ENCODE data around the gene SLC36A3.

The SLC36A3 gene

DNA sequence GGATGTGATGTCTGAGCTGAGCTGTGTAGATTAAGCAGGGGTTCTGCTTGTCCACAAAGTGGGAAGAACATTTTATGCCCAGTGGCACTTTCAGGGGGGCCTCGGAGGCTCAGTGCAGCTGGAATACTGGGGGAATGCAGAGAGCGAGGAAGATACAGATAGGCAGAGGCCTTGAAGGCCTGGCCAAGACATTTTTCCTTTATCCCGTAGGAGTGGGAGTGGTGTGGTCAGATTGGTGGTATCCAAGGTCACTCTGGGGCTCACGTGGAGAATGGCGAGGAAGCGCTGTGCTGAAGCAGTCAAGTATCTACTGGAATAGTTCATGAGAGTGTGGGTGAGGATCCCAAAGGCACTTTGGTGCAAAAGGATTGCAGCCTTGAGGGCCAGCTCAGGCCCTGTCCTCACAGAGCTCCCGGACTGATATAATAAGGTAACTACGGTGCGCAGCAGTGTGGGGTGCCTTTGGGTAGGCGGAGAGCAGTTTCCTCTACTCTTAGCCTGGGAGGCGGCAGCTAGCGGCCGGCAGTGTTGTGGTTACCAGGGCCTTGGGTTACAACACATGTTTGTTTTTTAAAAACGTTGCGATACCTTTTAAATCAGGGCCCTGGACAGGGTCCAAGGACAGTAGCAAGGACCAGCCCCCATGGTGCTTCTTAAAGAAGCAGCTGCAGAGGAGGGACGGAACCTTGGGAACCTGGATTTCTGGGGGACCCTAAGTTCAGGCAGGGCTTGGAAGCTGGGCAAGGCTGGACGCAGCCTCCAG, 68.9 kb downstream of the SLC36A3 start:
- Histone ChIP-seq H3K36me3 (replicated peaks) (no peaks in the 10 kb centered on the region), H3K4me3 (no peak overlapping the region), H3K9me3 (no peaks in the 10 kb centered on the region), H3K27me3 (ENCODE audit: low read depth) (no peaks in the 10 kb centered on the region; the same call in 1 of the 2 replicates), H3K4me1 (no peaks in the 10 kb centered on the region)
- no peak for DNase-seq (ENCODE audit: low spot score in 2 of 2)
- in situ Hi-C loops (cut with MboI; ENCODE audit: low sequenced_read_pairs): no loop called here

- no peaks in the 10 kb centered on the region; the same call in 1 of the 2 replicates for H3K27me3 ChIP-seq (ENCODE audit: low read depth)
- H3K4me3 ChIP-seq: no peak overlapping the region
- H3K4me1 ChIP-seq: no peaks in the 10 kb centered on the region
- no peak for DNase-seq (ENCODE audit: low spot score in 2 of 2)
- H3K9me3 ChIP-seq: no peaks in the 10 kb centered on the region
- no peaks in the 10 kb centered on the region for H3K36me3 ChIP-seq (replicated peaks)
- in situ Hi-C loops (cut with MboI; ENCODE audit: low sequenced_read_pairs): no loop called here
These were observed 69.9 kb downstream of the SLC36A3 start for GRCh38 chr5:151233616-151234085.

DNA sequence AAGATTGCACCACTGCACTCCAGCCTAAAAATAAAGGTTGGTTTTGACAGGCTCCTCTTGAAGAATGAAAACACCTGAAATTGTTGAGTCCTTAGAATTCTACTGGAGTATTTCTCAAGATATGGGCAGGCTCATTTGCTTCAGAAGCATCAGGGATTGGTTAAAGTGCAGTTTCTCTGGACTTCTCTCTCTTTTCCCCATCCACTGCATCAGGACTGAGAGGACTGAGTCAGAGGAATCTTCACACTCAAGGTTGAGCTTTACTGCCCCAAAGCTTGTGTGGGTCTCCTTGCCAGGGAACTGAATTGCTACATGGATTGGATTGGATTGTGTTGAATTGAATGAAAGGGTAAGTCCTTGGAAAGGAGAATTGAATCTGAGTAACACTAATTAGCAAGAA, 72.2 kb downstream of the SLC36A3 start:
- no peak for DNase-seq (ENCODE audit: low spot score in 2 of 2)
- Histone ChIP-seq H3K9me3 (no peaks in the 10 kb centered on the region), H3K27me3 (ENCODE audit: low read depth) (no peaks in the 10 kb centered on the region; the same call in 1 of the 2 replicates), H3K36me3 (replicated peaks) (no peaks in the 10 kb centered on the region), H3K4me1 (no peaks in the 10 kb centered on the region), H3K4me3 (no peak overlapping the region)
- in situ Hi-C loops (cut with MboI; ENCODE audit: low sequenced_read_pairs): no loop called here

DNA sequence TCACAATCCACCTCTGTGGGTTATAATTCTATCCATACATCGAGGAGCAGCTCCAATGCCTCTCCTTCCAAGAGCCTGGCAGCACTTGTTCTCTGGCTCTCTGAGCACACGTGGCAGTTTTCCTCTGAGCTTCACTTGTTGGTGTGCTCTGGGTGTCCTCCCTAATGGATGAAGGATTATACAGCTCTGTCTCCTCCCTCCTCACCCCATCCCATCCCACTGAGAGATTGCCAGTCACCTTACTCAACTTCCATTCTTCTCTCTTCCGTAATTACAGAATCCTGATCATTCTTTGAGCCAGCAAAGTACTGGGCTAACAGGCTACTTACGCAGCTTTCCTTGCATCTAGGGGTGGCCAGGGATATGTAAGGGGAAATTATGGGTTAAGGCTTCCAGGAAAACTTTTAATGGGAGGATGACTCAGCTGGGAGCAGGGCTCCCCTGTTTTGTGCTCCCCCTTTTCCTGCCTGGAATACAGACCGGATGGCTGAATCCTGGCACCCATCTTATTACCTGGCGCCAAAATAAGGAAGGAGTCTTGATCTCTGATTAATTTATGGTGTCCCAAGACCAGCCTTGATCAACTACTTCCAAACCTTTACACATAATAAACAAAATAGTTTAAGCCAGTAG, 73.4 kb downstream of the SLC36A3 start:
- Histone ChIP-seq H3K9me3 (no peaks in the 10 kb centered on the region), H3K27me3 (ENCODE audit: low read depth) (no peaks in the 10 kb centered on the region; the same call in 1 of the 2 replicates), H3K36me3 (replicated peaks) (no peaks in the 10 kb centered on the region), H3K4me1 (peaks cover 6% of the 10 kb centered on the region; the same call in 1 of the 2 replicates), H3K4me3 (no peak overlapping the region)
- DNase-seq (ENCODE audit: low spot score in 2 of 2): no peak
- in situ Hi-C loops (cut with MboI; ENCODE audit: low sequenced_read_pairs): no loop called here

GRCh38 chr5:151228986-151229385, 74.6 kb downstream of the SLC36A3 start:
- no peak overlapping the region for H3K4me3 ChIP-seq
- no peaks in the 10 kb centered on the region; the same call in 1 of the 2 replicates for H3K27me3 ChIP-seq (ENCODE audit: low read depth)
- peaks cover 6% of the 10 kb centered on the region; the same call in 1 of the 2 replicates for H3K4me1 ChIP-seq
- DNase-seq (ENCODE audit: low spot score in 2 of 2): no peak
- H3K36me3 ChIP-seq (replicated peaks): no peaks in the 10 kb centered on the region
- in situ Hi-C loops (cut with MboI; ENCODE audit: low sequenced_read_pairs): no loop called here
- no peaks in the 10 kb centered on the region for H3K9me3 ChIP-seq

DNA sequence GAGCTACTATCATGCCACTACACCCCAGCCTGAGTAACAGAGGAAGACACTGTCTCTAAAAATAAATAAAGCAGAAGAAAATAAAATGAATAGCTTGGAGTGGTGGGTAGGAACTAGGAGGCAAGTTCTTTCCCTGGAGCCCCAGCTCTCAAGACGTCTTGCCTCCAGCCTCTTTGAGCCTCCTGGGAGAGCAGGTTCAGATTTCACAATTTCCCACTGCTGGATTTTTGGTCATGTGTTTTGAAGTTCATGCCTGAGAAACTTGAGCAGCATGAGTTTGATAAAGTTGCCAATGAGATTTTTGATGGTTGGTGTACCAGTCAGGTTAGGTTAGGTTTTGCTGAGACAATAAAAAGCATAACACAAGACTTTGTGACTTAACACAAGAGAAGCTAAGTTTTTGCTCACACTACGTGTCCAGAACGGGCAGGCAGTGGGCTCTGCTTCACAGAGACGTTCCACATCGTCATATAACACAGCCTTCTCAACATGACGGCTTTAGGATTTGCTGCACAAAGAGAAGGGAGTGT, 75.6 kb downstream of the SLC36A3 start:
- H3K36me3 ChIP-seq (replicated peaks): no peaks in the 10 kb centered on the region
- in situ Hi-C loops (cut with MboI; ENCODE audit: low sequenced_read_pairs): no loop called here
- DNase-seq (ENCODE audit: low spot score in 2 of 2): no peak

More for the DNA sequence above, 75.6 kb downstream of the SLC36A3 start:
- Histone ChIP-seq H3K4me3 (no peak overlapping the region), H3K27me3 (ENCODE audit: low read depth) (no peaks in the 10 kb centered on the region; the same call in 1 of the 2 replicates), H3K4me1 (peaks cover 8% of the 10 kb centered on the region), H3K9me3 (no peaks in the 10 kb centered on the region)

All from HAP-1 (cell line).